ENCODE measurements around the gene CSRP1. TPM values are rescaled to one million over a fixed set of nuclear protein-coding genes. Genes with fewer than 3 reads are reported as not detected.

CSRP1 gene
- total RNA-seq, 1 donor from 2014 or later: 184 TPM

DNA sequence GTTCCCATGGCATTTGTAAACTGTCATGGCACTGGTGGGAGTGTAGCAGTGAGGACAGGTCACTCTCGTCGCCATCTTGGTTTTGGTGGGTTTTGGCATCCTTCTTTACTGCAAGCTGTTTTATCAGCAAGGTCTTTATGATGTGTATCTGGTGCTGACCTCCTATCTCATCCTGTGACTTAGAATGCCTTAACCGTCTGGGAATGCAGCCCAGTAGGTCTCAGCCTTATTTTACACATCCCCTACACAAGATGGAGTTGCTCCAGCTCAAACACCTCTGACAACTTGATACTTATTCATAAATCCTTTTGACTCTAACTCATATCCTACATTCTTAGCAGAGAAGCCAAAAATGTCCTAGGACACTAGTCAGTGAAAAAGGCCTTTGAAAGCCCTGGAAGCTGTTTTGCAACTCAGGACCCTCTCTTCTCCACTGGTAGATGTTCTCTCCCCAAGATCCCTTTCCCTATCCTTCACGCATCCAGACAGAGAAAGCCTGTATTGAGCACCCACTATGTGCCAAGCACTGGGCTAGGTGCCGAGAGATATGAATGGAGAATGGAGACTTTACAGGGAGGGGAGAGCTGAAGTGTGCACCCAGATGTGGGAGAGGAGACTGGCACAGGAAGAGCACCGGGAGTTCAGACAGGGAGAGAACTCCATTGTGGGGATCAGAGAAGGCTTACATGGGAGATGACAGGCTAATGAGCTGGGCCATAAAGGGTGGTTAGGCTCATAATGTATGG, 6.7 kb upstream of the CSRP1 start:
- DNase-seq (ENCODE audit: low read depth): no peak

DNA sequence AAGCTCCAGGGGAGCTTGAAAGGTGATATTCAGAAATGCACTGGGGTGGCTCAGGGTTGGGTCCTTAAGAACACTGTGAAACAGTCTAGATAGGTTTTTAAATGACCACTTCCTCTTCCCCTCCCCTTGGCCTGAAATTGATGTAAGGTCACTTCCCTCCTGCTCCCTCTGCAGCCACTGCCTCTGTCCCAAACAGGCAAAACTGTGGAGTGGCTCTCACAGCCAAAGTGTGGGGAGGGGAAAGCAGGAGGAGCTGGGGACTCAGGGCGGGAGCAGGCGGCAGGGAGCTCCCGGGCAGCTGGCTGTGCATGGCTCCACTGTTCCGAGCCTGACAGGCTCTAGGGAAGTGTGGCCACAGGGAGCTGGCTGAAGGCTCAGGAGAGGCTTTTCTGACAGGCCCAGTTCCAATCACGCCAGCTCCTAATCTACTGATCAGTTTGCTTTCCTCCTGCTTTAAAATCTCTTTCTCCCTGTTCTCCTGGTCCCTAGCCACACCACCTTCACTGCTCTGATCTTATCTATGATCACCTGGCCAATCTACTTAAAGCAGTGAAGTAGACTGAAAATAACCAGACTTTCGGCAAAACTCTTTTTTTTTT, 5.1 kb upstream of the CSRP1 start:
- peak; percentile 72 for DNase-seq (ENCODE audit: low read depth)

DNA sequence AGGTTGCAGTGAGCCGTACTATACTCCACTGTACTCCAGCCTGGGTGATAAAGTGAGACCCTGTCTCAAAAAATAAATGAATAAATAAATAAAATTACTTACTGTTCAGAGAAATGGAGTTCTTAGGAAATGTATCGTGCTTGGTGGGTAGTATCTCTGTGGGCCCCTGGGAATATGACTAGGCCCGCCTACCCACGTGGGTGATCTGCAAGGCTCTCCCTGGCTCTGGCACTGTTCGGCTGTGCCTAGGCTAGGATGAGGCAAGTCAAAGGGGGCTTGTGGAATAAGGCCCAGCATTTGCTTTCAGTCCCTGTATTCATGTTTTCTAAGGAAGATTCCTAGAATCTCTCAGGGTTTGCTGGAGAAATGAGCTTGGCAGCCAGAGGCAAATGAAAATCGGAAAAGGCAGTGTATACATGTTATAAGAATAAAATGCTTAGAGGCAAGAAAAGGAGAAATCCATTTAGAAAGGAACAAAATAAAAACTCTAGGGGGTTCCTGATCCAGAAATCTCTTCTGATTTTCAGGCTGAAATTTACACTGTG, 4.5 kb upstream of the CSRP1 start:
- DNase-seq (ENCODE audit: low read depth): no peak

DNA sequence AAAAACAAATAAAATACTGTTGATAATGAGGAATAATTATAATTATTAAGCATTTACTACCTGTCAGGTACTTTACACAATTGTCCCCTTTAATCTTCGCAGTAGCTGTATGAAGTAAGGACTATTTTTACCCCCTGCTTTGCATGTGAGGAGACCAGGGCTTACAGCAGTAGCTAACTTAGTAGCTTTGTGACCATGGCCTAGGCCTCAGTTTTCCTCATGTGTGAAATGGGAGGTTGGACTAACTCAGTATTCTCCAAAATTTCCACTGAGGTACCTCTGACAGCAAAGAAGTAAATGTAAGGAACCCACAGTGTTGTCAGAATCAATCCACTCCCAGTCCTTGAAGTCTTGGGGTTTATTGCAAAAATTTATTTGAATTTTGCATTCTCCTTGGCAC, 3.8 kb upstream of the CSRP1 start:
- no peak for DNase-seq (ENCODE audit: low read depth)

DNA sequence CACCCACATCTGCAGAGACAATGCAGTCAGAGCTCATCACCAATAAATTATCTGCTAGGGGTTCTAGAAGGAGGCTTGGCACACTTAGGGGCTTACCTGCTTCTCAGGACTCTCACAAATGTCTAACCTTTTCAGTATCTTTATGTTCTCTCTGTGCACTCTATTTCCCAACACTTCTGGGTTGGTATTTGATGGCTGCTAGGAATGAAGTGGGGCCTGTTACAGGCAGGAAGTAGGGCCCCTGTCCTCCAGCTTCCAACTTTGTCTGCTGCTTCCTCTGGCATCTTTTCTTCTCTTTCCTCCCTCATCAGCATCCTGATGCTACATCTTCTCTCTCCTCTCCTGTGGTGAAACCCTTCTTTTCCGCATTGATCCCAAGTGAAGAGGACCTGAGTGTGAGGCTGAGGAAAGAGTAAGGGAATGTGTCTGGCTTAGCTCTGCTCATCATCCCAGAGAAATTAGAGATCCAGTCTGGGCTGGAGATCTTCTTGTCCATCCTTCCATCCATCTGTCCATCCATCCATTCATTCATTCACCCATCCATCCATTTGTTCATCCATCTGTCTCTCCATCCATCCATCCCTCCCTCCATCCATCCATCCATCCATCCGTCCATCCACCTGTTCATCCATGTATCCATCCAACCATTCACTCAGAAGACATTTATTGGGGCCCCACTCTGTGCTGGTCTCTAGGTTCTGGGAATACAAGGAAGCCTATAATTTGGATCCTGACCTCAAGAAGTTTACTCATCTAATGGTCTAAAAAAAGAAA, 2.9 kb upstream of the CSRP1 start:
- no peak for DNase-seq (ENCODE audit: low read depth)

DNA sequence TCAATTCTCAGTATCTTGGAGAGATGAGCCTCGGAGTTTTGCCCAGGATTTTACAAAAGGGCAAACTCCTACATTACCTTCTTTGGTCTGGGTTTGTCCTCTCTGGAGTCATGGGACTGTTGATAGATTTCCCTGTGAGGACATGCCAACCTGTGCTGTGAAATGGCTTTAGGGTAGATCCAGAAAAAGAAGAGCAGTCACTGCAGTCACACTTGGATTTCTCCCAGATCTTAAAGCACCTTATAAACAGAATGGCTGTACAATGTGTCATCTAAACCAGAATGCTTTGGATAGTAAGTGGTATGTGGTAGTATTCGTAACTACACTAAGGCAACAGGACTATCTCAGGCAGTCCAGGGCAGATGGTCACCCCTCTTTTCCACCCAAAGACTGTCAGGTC, 1.9 kb upstream of the CSRP1 start:
- no peak for DNase-seq (ENCODE audit: low read depth)

DNA sequence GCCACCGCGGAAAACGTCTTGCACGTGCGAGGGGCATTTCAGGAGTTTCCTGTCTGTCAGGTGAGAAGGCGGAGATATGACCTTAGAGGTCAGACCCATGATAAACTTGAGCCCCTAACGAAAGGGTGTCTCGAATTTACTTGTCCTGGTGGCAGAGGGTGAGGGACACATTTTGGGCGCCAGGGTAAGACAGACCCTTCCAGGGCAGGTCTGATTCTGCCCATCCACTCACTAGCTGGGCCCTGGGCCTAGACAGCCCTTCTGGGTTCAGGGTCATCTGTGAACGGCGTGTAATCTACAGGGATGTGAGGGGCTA, 395 bp upstream of the CSRP1 start:
- DNase-seq (ENCODE audit: low read depth): no peak

DNA sequence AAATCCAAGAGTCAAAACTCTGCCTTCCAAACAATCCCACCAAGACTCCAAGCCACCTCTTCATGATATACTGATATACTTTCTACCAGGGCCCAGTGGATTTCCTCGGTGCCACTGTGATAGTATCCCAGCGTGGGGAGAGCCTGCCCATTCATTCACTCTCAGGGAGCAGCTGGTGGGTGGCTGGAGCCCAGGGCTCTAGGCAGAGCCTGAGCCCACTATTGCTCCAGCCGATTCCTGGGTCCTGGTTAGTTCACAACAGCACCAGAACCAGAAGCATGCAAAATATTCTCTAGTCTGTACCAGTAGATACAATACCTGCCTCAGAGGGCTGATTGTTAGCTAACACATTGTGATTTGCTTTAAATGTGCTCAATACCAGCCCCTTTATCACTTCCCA, 831 bp downstream of the CSRP1 start:
- no peak for DNase-seq (ENCODE audit: low read depth)

DNA sequence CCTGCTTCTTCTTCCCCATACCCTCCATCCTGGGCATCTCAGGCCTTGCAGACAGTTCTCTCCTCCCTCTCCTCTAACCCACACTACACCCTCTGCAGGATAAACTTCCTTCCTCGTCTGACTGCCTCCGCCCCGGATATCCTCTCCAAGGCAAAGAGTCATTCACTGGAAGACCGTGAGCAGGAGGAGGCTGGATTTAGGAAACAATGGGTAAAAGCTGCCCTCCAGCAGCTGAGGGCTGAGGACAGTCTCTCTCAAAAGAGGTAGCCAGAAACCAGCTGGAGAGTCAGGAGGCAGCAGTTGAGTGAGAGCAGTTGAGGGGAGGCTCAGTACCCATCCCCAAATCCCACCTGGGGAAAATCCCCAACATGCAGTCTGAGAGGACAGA, 1.4 kb downstream of the CSRP1 start:
- DNase-seq (ENCODE audit: low read depth): peak; percentile 47

DNA sequence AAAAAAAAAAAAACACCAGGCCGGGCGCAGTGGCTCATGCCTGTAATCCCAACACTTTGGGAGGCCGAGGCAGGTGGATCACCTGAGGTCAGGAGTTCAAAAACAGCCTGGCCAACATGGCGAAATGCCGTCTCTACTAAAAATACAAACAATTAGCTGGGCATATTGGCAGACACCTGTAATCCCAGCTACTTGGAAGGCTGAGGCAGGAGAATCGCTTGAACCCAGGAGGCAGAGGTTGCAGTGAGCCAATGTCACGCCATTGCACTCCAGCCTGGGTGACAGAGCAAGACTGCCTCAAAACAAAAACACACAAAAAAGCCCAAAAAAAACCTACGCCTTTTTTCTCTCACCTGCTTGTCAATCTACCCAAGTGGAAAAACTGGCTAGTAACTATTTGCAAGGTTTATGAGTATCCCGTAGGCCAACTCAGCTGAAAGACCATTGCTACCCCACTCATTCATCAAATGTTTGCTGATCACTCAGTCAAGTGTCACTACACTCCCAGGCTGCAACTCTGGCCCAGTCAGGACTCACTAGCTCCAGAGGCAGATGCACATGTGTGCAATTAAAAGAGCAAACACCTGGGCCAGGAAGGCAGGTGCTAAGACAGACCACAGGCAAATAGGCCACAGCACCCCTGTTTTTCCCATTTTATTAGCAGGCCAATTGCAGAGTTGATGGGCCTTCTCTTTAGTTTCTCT, 2.0 kb downstream of the CSRP1 start:
- DNase-seq (ENCODE audit: low read depth): no peak

DNA sequence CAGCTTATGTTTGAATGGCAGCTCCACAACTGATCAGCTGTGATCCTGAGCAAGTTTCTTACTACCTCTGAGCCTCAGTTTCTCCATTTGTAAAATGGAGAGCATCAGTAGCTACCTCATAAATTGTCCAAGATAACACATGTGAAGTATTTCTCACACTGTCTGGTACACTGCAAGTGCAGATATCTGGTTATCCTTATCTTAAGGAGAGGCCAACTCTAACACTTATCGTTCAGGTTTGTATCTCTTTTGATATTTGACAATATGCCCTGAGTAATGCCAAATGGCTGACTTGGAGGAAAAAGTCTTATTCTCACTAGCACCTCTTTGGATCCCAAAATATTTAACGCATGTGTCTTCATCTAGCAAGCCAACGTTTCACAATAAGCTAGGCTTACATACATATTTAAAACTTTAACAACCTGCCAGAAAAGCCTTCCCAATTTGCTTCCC, 2.7 kb downstream of the CSRP1 start:
- no peak for DNase-seq (ENCODE audit: low read depth)

DNA sequence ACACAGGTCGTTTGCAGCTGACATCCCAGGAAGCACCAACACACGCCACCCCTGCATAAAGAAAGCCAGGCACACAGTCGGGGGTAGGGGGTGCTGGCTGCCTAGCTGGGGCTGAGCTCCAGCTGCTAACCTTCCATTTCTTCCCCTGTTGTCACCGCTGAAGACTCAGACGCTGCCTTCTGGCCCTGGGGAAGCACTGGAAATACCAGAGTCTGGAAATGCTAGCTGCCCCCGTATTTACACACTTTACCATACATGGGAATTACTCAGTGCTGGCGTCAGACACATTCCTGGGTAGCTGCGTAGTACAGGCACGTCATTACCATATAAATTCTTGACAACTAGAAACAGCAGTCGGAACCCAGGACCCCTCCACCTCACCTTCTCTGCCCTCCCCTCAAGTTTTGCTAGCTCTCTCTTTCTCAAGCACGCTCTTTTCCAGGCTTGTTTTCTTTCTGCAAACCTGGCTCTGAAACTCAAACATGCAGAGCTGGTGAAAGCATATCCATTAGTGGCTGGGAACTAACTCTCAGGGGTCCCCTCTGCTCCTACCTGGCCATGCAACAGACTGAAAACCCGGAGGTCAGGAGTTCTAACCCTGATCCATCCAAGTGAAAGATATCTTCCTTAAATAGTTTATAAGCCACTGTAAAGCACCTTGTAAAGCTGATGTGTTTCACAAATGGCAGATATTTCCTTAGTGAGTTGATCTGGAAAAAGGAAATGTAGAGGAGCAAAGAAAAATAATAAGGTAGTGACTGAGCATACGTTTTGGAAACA, 3.3 kb downstream of the CSRP1 start:
- peak; percentile 78 for DNase-seq (ENCODE audit: low read depth)

DNA sequence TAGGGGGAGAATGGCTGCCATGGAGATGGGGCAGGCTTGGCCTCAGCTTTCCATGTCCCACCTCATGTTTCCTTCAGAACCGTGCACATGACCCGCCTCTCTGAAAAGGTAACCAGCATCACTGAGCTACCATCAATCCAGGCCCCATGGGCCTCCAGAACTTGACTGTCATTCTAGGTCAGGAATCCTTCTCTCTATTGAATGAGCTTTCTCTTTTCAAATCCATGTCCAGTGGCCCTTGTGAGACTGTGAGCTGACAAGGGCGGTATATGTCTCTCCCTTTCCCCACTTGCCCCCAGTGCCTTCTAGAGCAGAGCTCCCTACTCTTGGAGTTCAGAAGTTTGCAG, 4.4 kb downstream of the CSRP1 start:
- no peak for DNase-seq (ENCODE audit: low read depth)

DNA sequence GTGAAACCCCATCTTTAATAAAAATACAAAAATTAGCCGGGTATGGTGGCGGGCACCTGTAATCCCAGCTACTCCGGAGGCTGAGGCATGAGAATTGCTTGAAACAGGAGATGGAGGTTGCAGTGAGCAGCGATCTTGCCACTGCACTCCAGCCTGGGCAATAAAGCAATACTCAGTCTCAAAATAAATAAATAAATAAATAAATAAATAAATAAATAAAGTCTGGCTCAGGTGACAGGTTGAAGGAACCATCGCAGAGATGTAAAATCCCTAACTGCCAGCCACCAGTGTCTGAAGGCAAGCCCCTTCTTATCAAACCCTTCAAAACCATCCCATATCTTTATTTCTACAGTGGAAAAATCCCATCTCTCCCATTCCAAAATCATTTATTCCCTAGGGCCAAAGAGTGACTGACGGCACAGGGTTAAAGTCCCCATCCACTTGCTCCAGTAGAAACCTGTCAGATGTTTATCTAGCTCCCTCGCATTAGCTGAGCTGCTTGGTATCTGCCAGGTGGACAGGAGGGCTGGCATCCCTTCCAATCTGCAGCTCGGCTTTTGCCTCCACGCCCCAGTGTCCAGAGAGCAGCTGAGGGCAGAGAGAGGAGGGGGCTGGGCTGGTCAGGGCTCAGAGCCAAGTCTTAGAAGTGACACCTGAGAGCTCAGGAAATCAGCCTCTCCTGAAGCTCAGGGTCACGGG, 5.0 kb downstream of the CSRP1 start:
- DNase-seq (ENCODE audit: low read depth): no peak

DNA sequence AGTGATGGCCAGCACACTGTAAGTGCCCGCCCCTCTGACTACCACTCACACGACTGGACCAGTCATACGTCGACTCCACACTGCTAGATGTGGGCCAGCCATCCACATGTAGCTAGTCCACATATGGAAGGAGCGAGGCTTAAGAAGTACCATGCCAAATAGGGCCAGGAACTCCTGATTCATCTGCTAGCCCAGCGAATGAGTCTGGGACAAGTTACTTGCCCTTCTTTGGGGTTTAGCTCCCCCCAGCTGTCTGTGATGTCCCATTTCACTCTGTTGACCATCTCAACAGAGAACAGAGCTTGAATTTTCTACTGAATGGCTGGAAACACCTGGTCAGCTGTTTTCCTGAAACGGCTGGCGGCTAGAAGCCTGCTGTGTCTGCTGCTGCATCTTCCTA, 5.8 kb downstream of the CSRP1 start:
- DNase-seq (ENCODE audit: low read depth): no peak

DNA sequence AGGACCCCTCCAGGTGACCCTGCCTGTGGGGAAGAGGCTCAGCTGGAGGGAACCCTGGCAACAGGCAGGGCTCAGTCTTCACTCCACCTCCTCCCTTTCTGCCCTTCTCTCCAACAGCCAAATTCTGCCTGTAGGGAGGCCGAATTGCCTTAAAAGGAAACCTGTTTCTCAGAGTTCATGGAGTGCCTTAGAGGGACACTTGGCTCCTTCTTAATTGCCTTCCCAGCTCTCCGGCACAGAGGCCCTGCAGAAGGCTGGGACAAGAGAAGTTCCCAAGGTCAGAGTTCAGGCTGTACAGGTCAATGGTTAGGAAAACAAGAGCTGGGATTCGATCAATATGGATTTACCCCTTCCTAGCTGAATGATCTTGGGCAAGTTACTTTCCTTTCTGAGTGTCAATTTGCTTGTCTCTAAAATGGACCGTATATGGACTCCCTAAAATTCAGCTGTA, 6.2 kb downstream of the CSRP1 start:
- no peak for DNase-seq (ENCODE audit: low read depth)

DNA sequence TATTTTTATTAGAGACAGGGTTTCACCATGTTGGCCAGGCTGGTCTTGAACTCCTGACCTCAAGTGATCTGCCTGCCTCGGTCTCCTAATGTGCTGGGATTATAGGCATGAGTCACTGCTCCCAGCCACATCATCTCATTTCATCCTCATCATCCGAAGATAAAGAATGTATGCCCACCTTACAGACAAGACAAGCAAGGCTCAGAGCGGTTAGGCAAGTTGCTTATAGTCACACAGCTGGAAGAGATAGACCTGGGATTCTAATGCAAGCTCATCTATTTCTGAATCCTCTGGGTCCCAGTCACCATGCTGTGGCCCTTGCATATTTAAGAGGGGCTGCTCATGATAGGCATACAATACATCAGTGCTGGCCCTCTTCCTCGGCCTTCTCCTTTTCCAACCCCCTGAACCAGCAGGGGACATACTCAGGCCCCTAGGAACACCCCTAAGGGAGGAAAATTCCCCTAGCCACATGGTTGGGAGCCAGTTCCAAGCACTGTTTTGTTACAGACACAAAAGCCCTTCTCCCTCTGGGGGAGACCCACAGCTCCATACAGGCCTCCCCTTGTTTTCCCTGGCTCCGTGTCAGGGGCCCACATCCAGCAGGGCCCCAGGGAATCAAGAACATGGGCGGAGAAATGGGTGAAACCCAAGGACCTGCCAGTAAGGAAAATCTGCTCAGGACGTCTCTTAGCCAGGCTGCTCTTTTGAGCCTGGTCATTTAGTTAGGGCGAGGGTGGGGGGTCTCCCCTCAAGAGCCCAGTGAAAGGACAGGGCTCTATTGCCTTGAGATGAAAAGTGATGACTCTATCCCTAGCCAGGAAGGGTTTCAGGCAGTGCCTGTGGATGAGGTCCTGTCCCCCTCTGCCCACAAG, 6.9 kb downstream of the CSRP1 start:
- no peak for DNase-seq (ENCODE audit: low read depth)

DNA sequence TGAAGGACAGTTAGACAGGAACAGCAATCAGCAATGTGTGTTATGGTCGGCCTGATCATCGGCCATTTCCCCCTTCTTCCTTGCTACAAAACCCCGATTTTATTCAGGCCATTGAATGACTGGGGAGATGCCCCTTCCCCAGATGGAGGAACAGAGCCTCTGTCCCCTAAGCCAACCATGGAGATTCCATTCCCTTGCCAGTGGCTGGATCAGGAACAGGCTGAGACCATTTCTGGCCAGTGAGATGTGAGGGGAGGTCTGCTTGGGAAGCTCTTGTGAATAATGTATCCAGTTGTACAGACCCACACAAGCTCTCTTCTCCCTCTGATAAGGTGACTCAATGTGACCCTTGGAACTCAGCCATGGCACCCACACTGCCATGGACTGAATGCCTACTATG, 7.7 kb downstream of the CSRP1 start:
- DNase-seq (ENCODE audit: low read depth): no peak

DNA sequence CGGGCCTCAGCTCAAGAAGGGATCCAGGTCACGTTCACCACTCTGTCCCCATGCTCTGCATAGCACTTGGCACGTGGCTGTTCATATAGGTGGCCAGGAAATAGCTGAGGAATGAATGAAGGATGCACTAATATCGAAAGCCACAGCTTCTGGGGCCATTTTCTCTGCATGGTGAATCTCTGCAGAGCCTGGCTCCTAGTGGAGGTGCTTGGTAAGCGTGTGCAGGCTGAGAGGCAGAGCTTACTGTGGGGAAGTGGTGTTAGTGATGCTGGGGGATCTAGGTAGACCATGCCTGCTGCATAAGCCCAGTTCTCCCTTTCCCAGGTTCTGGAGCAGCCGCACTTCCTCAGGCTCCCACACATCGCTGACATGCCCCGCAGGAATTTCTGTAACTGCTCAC, 8.3 kb downstream of the CSRP1 start:
- DNase-seq (ENCODE audit: low read depth): no peak

All from myocyte (in vitro differentiated cells).